Activated CD8-positive, alpha-beta memory T cell treated with anti-CD3 and anti-CD28 coated beads, Interleukin-2, amount 50 U/mL, for 4 hours (primary cell): ENCODE results near the gene RUFY2.
"Not testable (repeated sequence)": the region's sequence is repeated elsewhere in the genome, so short reads cannot be mapped to it uniquely, and the experiment has no call there.

Source experiments
- DNase-seq: peaks from one replicate; pipeline ENCODE4 v3.0.0-alpha.2; 2020

RUFY2 gene

GRCh38 chr10:68324396-68324795, 82.7 kb downstream of the RUFY2 start:
- not testable (repeated sequence) for DNase-seq

GRCh38 chr10:68318331-68319059, 88.6 kb downstream of the RUFY2 start:
- no peak for DNase-seq

DNA sequence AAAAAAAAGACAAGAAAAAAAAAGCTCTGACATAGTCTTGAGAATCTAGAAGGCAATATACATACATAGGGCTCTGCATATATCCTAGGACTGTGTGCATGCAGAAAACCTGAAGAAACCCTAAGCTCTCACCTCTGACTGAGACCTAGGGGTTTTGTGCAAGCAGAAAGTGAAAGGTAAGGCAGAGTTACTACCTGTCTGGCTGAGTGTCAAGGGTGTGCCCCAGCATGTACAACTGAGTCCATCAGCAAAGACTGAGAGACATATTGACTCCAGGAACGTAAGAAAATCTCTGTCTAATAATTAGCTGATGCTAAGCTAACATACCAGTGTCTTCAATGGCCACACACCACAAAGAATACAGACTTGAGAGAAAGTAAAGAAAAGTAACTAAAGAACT, 91.5 kb downstream of the RUFY2 start:
- no peak for DNase-seq

GRCh38 chr10:68314930-68315329, 92.1 kb downstream of the RUFY2 start:
- DNase-seq, result not testable (repeated sequence)

DNA sequence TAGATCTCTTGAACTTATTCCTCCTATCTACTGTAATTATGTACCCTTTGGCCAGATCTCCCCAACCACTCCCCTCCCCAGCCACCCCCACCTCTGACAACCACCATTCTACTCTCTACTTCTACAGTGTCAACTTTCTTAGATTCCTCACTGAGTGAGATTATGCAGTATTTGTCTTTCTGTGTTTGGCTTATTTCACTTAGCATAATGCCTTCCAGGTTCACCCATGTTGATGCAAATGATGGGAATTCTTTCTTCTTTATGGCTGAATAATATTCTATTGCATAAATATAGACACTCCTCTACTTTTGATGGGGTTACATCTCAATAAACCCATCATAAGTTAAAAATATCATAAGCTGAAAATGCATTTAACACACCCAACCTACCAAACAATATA, 96.5 kb downstream of the RUFY2 start:
- no peak for DNase-seq

DNA sequence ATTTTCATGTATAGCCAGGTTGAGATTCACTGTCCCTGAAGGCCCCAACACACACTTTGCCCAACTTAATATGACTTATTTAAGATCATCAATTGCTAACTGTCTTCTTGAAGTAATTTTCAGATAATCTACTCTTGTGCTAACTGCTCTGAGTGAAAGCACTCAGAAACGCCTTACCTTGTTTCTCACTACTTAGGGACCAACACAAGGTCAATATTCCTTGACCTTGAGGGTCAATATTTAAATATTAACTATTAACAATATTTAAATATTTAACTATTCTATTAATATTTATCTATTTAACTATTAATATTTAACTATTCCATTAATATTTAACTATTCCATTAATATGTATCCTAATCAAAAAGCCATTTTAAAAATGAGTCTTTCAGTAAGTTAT, 101.2 kb downstream of the RUFY2 start:
- no peak for DNase-seq

DNA sequence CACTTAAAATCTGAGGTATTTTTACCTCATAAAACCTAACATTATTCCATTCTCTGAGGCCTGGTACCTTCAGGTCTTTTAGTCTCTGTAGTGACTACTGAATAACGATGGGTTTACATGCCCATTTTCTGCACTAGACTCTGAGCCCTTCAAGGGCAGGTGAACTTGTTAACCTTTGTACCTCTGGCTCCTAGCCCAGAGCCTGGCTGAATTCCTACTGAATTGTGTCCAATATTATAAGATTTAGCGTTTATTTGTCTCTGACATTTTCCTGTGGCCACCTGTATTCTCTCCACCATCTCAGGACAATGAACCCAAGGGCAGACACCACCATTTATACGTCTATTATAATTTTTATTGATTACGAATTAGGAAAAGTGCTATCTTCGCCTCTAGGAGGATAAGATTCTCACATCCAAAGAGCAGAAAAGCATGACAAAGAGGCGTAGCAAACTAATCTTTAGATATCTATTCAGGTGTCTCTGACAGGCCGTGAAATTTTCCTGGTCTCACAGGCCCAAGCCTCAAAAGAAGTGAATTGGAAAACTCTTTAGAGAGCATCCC, 103.1 kb downstream of the RUFY2 start:
- DNase-seq, result no peak

- no peak for DNase-seq
Observed at GRCh38 chr10:68302871-68303270, 104.2 kb downstream of the RUFY2 start.

DNA sequence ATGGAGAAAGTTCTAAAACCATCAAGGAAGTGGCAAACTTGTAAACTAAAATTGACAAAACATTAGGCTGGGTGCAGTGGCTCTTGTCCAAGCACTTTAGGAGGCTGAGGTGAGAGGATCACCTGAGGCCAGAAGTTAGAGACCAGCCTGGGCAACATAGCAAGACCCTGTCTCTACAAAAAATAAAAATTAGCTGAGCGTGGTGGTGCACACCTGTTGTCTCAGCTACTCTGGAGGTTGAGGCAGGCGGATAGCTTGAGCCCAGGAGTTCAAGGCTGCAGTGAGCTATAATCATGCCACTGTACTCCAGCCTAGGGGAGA, 104.6 kb downstream of the RUFY2 start:
- no peak for DNase-seq

GRCh38 chr10:68301790-68302502, 105.1 kb downstream of the RUFY2 start:
- DNase-seq, result no peak

- no peak for DNase-seq
Observed at GRCh38 chr10:68301301-68301700, 105.8 kb downstream of the RUFY2 start.

- DNase-seq, result no peak
Observed at GRCh38 chr10:68296843-68297663, 110.0 kb downstream of the RUFY2 start.
